GM12875 (cell line): ENCODE results near the gene C19orf53.

Source experiments
- H3K4me3 ChIP-seq: one replicate; pipeline ENCODE4 v1.5.1; 2011; ENCODE audit warnings: low read depth, low read length, control low read depth
- CTCF ChIP-seq: IDR thresholded peaks from 2 replicates; pipeline ENCODE4 v1.5.1; 2011; ENCODE audit warnings: low read depth, mild to moderate bottlenecking, control low read depth, inconsistent platforms, low read length, moderate library complexity, borderline replicate concordance; ENCODE audit not compliant: insufficient read depth

The C19orf53 gene

GRCh38 chr19:13817615-13818371 is 43.5 kb downstream of the C19orf53 start:
- TF ChIP-seq CTCF: no peak
- H3K4me3 ChIP-seq: no peak overlapping the region

- no peak overlapping the region for H3K4me3 ChIP-seq
Observed at GRCh38 chr19:13819238-13819637, 45.0 kb downstream of the C19orf53 start.

GRCh38 chr19:13821292-13821691 is 47.0 kb downstream of the C19orf53 start:
- no peak for TF ChIP-seq CTCF
- H3K4me3 ChIP-seq: no peak overlapping the region

More at GRCh38 chr19:13819238-13819637, 45.0 kb downstream of the C19orf53 start:
- no peak for TF ChIP-seq CTCF

- H3K4me3 ChIP-seq: no peak overlapping the region
- no peak for TF ChIP-seq CTCF
Observed at GRCh38 chr19:13823256-13823655, 49.0 kb downstream of the C19orf53 start.

- TF ChIP-seq CTCF: no peak
- no peak overlapping the region for H3K4me3 ChIP-seq
Observed at GRCh38 chr19:13823901-13824300, 49.6 kb downstream of the C19orf53 start.

- TF ChIP-seq CTCF: no peak
- no peak overlapping the region for H3K4me3 ChIP-seq
Observed at GRCh38 chr19:13824703-13825102, 50.4 kb downstream of the C19orf53 start.
